Smooth muscle cell of the pulmonary artery (primary cell): ENCODE data around the gene FAM131C. TPM values are rescaled to one million over a fixed set of nuclear protein-coding genes. Genes with fewer than 3 reads are reported as not detected.

Experiments used
- total RNA-seq: library from RNA; depleted of rRNA; stranded (reverse); fragments of >200 nt; gene quantifications from 2 replicates; pipeline ENCODE4 v1.2.3, GENCODE V29; 2014

Gene FAM131C, protein sequence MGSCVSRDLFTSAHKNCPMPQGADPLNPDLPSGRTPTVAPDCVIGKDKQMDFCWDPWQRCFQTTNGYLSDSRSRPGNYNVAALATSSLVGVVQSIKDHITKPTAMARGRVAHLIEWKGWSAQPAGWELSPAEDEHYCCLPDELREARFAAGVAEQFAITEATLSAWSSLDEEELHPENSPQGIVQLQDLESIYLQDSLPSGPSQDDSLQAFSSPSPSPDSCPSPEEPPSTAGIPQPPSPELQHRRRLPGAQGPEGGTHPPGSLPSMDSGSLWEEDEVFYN
- 0.69 and 0.85 TPM in 2 replicates for total RNA-seq

DNA sequence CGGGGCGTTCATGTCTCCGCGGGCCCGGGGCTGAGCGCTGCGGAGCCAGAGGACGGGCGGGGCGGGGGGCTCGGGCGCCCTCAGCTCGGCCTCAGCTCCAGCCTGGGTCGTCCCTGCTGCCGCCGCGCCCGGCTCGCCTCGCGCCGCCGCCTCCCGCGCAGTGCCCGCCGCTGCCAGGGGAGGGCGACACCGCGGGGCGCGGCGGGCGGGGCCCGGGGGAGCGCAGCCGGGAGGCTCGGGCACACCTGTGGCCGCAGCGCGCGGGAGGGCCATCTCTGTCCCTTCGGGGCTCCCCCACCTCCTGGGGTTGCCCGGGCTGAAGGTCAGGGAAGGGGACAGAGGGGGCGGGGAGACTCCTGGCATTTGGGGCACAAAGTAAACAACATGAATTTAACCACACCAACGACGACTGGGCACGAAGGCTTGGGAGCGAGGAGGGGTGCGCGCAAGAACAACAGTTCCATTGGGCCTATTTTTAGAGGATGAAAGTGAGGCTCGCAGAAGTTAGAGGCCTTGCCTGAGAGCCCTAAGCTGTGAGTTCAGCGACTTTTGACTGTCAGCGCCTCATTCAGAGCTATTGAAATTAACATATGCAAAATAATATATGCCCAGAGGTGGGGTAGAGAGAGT lies at the start of gene FAM131C:
FAM131C (minus strand) TSS at position 162 of the 630 bp plus-strand sequence. CDS start 209 bp downstream, outside the sequence.

GRCh38 chr1:16043521-16043920 lies 29.9 kb downstream of the FAM131C start, which contains the start of gene CLCNKB:
CLCNKB (plus strand) TSS chr1:16043782; CDS start chr1:16044493, 711 bp downstream.

GRCh38 chr1:16021681-16022080 lies 51.8 kb downstream of the FAM131C start, which contains the start of gene CLCNKA:
CLCNKA (plus strand) TSS chr1:16022036; CDS start chr1:16022620, 584 bp downstream.

GRCh38 chr1:16017461-16018303 lies 55.8 kb downstream of the FAM131C start, which contains the start of gene HSPB7:
HSPB7 (minus strand) TSS chr1:16018043; CDS start chr1:16017963, 80 bp downstream.

Other genes starting within 250 kb of the FAM131C start
- 28.5 and 30.1 TPM in 2 replicates for gene SPEN, start 225.9 kb downstream of the FAM131C start, total RNA-seq
- 26.9 and 34.9 TPM in 2 replicates for gene ZBTB17, start 97.5 kb downstream of the FAM131C start, total RNA-seq
- not detected in 2 replicates for gene SRARP, start 69.4 kb downstream of the FAM131C start, total RNA-seq
- gene HSPB7, start 55.6 kb downstream of the FAM131C start, total RNA-seq, result 45.2 and 102 TPM in 2 replicates
- gene CLCNKA, start 51.6 kb downstream of the FAM131C start, total RNA-seq, result 0.33 TPM in 1 of 2 replicates, not detected in the other
- gene CLCNKB, start 29.9 kb downstream of the FAM131C start, total RNA-seq, result 0.07 TPM in 2 replicates
- gene EPHA2, start 82.4 kb upstream of the FAM131C start, total RNA-seq, result 34.7 and 76.8 TPM in 2 replicates
- 5.1 and 8.1 TPM in 2 replicates for gene ARHGEF19, start 139.0 kb upstream of the FAM131C start, total RNA-seq
- gene CPLANE2, start 163.5 kb upstream of the FAM131C start, total RNA-seq, result 12.4 and 19.1 TPM in 2 replicates